K562 (cell line): Measurements from ENCODE around the gene YBX2. TPM values are rescaled to one million over a fixed set of nuclear protein-coding genes. Genes with fewer than 3 reads are reported as not detected.

Source experiments
- ATAC-seq: fragments of 200-7000 bp; cut with Tn5 transposase; 3 replicates; pipeline ENCODE4 v1.9.1; 2020; ENCODE audit warnings: moderate library complexity
- BruUV-seq: library from RNA; stranded (reverse); fragments of 400-500 nt; replicated peaks from 2 replicates; lab custom pipeline; 2021; lab: Mats Ljungman, UMichigan
- CTCF ChIA-PET: fragments of 300-600 bp; formaldehyde crosslinking; extraction: SDS; loops from one replicate; lab custom pipeline; 2021; ENCODE audit warnings: low intra/inter-chr PET ratio; lab: Yijun Ruan, JAX
- POLR2A ChIA-PET: fragments of 300-600, 350-650 bp; sonication (Branson Sonifier 250); formaldehyde crosslinking; extraction: SDS; loops from one replicate; lab custom pipeline; 2021; ENCODE audit warnings: antibody characterized with exemption, inconsistent platforms; lab: Yijun Ruan, JAX
- DNase-seq, 4 experiments: peaks; one replicate each; pipeline versions ENCODE4 v3.0.0 to v3.0.0-alpha.2; 2011 to 2018; ENCODE audit warnings: low spot score in 3 of 4, mixed read lengths in 3 of 4; ENCODE audit errors: extremely low read depth in 1 of 4
- FAIRE-seq: peaks from 2 replicates; lab custom pipeline; 2011; peaks lifted over from hg19 to GRCh38; lab: Jason Lieb, UNC
- H2AFZ ChIP-seq: 2 replicates; pipeline ENCODE4 v1.6.0; 2011; ENCODE audit warnings: low read depth, low read length, control low read depth, inconsistent platforms
- H3K27ac ChIP-seq: fragments of 200-600 bp; 3 replicates; pipeline ENCODE4 v1.8.0; 2011; ENCODE audit warnings: low read depth, mild to moderate bottlenecking, control low read depth, inconsistent platforms, low read length, moderate library complexity, mixed read lengths; ENCODE audit errors: extremely low read depth
- H3K27me3 ChIP-seq, 2 experiments: fragments of 300-600 bp in 1 of 2; 2 replicates in 1 of 2; 3 replicates in 1 of 2; pipeline versions ENCODE4 v1.6.0 to v1.8.0; 2011; ENCODE audit warnings: inconsistent platforms in 2 of 2, low read length in 2 of 2, mild to moderate bottlenecking in 1 of 2, mixed read lengths in 1 of 2, moderate library complexity in 1 of 2; ENCODE audit not compliant: control insufficient read depth in 2 of 2, insufficient read depth in 2 of 2
- H3K36me3 ChIP-seq: fragments of 300-600 bp; 3 replicates; pipeline ENCODE4 v1.8.0; 2011; ENCODE audit warnings: mild to moderate bottlenecking, low read length, inconsistent platforms; ENCODE audit not compliant: control insufficient read depth, insufficient read depth
- H3K4me1 ChIP-seq, 2 experiments: fragments of 200-600 bp in 1 of 2; replicated peaks in 1 of 2; 2 replicates in 1 of 2; 3 replicates in 1 of 2; pipeline versions ENCODE4 v1.5.1 to v1.8.0; 2011; ENCODE audit warnings: inconsistent platforms in 2 of 2, low read length in 2 of 2, mild to moderate bottlenecking in 1 of 2, mixed read lengths in 1 of 2, moderate library complexity in 1 of 2; ENCODE audit not compliant: control insufficient read depth in 2 of 2, insufficient read depth in 2 of 2
- H3K4me2 ChIP-seq: 2 replicates; pipeline ENCODE4 v1.6.1; 2011; ENCODE audit warnings: low read length, control low read depth, inconsistent platforms, mixed read lengths; ENCODE audit not compliant: insufficient read depth
- H3K4me3 ChIP-seq: fragments of 200-600 bp; sonication (generic), shearing (Covaris generic); 2 replicates; pipeline ENCODE4 v1.5.1; 2016; ENCODE audit warnings: control low read depth, inconsistent platforms
- H3K79me2 ChIP-seq: fragments of 200-600 bp; 3 replicates; pipeline ENCODE4 v1.8.0; 2011; ENCODE audit warnings: low read length, inconsistent platforms; ENCODE audit not compliant: control insufficient read depth, insufficient read depth
- H3K9ac ChIP-seq, 2 experiments: 2 replicates each; pipeline versions ENCODE4 v1.6.0 to v1.6.1; 2011; ENCODE audit warnings: low read depth in 2 of 2, low read length in 2 of 2, control low read depth in 1 of 2, inconsistent platforms in 1 of 2, mild to moderate bottlenecking in 1 of 2, mixed read lengths in 1 of 2; ENCODE audit not compliant: insufficient read depth in 1 of 2
- H3K9me1 ChIP-seq: one replicate; pipeline ENCODE4 v1.6.0; 2011; ENCODE audit warnings: inconsistent platforms, mild to moderate bottlenecking, low read length, moderate library complexity; ENCODE audit not compliant: control insufficient read depth, insufficient read depth
- H3K9me3 ChIP-seq: replicated peaks from 2 replicates; pipeline ENCODE4 v1.5.1; 2011; ENCODE audit warnings: low read depth, low read length, inconsistent platforms; ENCODE audit not compliant: control insufficient read depth, insufficient read depth
- H4K20me1 ChIP-seq: replicated peaks from 2 replicates; pipeline ENCODE4 v1.6.1; 2011; ENCODE audit warnings: low read length, inconsistent platforms, mixed read lengths; ENCODE audit not compliant: control insufficient read depth, insufficient read depth
- NR2C1 ChIP-seq, 2 experiments: fragments of 450-650 bp; IDR thresholded peaks; 2 replicates each; pipeline ENCODE4 v1.6.1; 2017; ENCODE audit warnings: mild to moderate bottlenecking in 2 of 2, antibody characterized with exemption in 1 of 2, inconsistent platforms in 1 of 2, missing compliant biosample characterization in 1 of 2, missing genetic modification characterization in 1 of 2
- NR2C2 ChIP-seq, 2 experiments: fragments of 200-800 bp in 1 of 2; sonication (Bioruptor generic) in 1 of 2; sonication (generic) in 1 of 2; formaldehyde crosslinking in 1 of 2; IDR thresholded peaks; 2 replicates each; pipeline versions ENCODE4 v1.6.1 to v1.8.0; 2016 to 2022; ENCODE audit warnings: mild to moderate bottlenecking in 1 of 2, missing compliant biosample characterization in 1 of 2, missing genetic modification characterization in 1 of 2, missing genetic modification reagents in 1 of 2
- SMAD1 ChIP-seq: fragments of 150-350 bp; IDR thresholded peaks from 2 replicates; pipeline ENCODE4 v1.6.1; 2014; ENCODE audit warnings: low read length, low read depth; ENCODE audit not compliant: partially characterized antibody
- WGBS: fragments of 100-300 bp; shearing (Covaris generic); methylation state at CpG from one replicate; pipeline ENCODE4 v1.1.6; 2016; ENCODE audit warnings: low coverage, mixed read lengths; ENCODE audit not compliant: insufficient coverage; ENCODE audit errors: missing lambda C conversion rate; 5-methylcytosine and 5-hydroxymethylcytosine counted together
- in situ Hi-C: fragments of 300-500 bp; cut with MboI; formaldehyde crosslinking; loops from 4 replicates; pipeline ENCODE4 v1.15.0; 2018; ENCODE audit warnings: inconsistent platforms, mixed read lengths
- intact Hi-C: fragments of 100-400 bp; cut with micrococcal nuclease; formaldehyde crosslinking; loops from 2 replicates; pipeline ENCODE4 v1.14.2; 2022
- polyA plus RNA-seq, 8 experiments: library from polyadenylated mRNA; depleted of rRNA in 4 of 8; stranded (reverse) in 5 of 8; unstranded in 3 of 8; fragments of >200 nt; fragmentation: Nextera tagmentation in 2 of 8; fragmentation: Illumina TruSeq in 1 of 8; extraction: Ambion mirVana in 2 of 8; extraction: Trizol in 1 of 8; gene quantifications; 2 replicates each; pipeline versions ENCODE4 v1.2.1 to v1.2.3, GENCODE V29; 2011 to 2014; ENCODE audit warnings: inconsistent platforms in 1 of 8, missing spikeins in 1 of 8
- total RNA-seq, 7 experiments: library from RNA; depleted of rRNA in 6 of 7; stranded (reverse); fragments of >200 nt in 6 of 7; fragmentation: Illumina TruSeq in 2 of 7; extraction: Trizol in 2 of 7; gene quantifications; 2 replicates each; pipeline versions ENCODE4 v1.2.1 to v1.2.3, GENCODE V29; 2011 to 2021; ENCODE audit warnings: low replicate concordance in 1 of 7
- TF ChIP-seq, protein P1 (sequence below): fragments of 250-450 bp; sonication (Bioruptor Pico); IDR thresholded peaks from 2 replicates; pipeline ENCODE4 v1.5.0; 2021; ENCODE audit warnings: mild to moderate bottlenecking, moderate library complexity

The YBX2 gene
- total and polyA plus RNA-seq, 9 of the 15 experiments (the other 6 are each of a cell fraction or from before 2014, with no cell fraction given) = 0.03 to 0.59 (median 0.27) TPM; not detected in 6

DNA sequence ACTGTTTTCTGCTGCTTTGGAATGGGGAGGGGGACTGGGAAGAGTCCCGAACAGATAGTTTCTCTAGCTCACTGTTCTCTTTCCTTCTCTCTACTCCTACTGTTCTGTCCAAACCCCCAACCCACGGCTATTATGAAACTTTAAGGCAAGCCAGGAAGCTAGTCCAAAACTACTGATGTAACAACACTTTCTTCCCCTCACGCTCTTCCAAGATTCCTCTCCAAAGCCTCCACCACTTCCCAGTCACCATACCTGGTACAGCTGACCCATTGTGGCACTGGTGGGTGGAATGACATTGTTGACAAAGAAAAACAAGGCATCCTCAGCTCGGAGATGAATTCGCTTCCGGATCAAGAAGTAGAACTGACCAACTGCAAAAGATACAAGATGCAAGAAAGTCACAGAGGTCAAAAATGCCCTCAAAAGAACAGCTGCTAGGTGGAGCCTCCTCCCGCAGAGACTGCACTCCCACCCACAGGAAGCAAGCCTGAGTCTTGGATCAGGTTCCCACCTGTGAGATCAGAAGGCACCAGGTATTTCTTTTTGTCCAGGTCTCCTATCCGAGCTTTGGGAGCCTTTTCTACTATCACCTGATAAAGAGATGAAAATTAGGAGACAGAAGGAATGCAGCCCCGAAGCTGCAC, 53.2 kb downstream of the YBX2 start:
- WGBS = 15% methylated on average over 8 of the region's 9 CpGs
- ATAC-seq = no peak
- FAIRE-seq = peak; percentile 75
- H3K9me1 ChIP-seq = no peaks in the 10 kb centered on the region
- no peak for DNase-seq
- H3K4me1 ChIP-seq = peaks cover 27 to 31% of the 10 kb centered on the region in 2 experiments; a peak in 4 of 5 replicates
- H4K20me1 ChIP-seq = peaks cover 5% of the 10 kb centered on the region; the same call in 1 of the 2 replicates
- peaks cover 56% of the 10 kb centered on the region for H3K79me2 ChIP-seq
- CTCF ChIA-PET = no interaction called here
- in situ Hi-C loops = no loop called here
- POLR2A ChIA-PET = interaction anchor here (0.6 to 3.6 kb wide), 7 partner anchors 7 to 88 kb away, joined by 3 to 16 read pairs (median 9); partner anchors contain the start of genes ACADVL, CTDNEP1, DLG4 and DVL2
- H3K27me3 ChIP-seq = no peaks in the 10 kb centered on the region
- H3K9ac ChIP-seq = peak overlapping the region; percentile 80 to 97; a peak in 3 of 4 replicates
- H3K4me3 ChIP-seq = peak overlapping the region; percentile 68
- no peak overlapping the region for H2AFZ ChIP-seq
- H3K36me3 ChIP-seq = peaks cover 52% of the 10 kb centered on the region
- TF ChIP-seq NR2C2 (CRISPR knock-in tag; IDR thresholded peaks at IDR 0.05) (no peak), NR2C2 (tag; IDR thresholded peaks at IDR 0.05) (peak; percentile 54), SMAD1 (no peak), NR2C1 (IDR thresholded peaks at IDR 0.05) (peak; percentile 49; the same call in 1 of the 2 replicates), NR2C1 (tag; IDR thresholded peaks at IDR 0.05) (peak; percentile 46; the same call in 1 of the 2 replicates)
- TF ChIP-seq, protein P1, sequence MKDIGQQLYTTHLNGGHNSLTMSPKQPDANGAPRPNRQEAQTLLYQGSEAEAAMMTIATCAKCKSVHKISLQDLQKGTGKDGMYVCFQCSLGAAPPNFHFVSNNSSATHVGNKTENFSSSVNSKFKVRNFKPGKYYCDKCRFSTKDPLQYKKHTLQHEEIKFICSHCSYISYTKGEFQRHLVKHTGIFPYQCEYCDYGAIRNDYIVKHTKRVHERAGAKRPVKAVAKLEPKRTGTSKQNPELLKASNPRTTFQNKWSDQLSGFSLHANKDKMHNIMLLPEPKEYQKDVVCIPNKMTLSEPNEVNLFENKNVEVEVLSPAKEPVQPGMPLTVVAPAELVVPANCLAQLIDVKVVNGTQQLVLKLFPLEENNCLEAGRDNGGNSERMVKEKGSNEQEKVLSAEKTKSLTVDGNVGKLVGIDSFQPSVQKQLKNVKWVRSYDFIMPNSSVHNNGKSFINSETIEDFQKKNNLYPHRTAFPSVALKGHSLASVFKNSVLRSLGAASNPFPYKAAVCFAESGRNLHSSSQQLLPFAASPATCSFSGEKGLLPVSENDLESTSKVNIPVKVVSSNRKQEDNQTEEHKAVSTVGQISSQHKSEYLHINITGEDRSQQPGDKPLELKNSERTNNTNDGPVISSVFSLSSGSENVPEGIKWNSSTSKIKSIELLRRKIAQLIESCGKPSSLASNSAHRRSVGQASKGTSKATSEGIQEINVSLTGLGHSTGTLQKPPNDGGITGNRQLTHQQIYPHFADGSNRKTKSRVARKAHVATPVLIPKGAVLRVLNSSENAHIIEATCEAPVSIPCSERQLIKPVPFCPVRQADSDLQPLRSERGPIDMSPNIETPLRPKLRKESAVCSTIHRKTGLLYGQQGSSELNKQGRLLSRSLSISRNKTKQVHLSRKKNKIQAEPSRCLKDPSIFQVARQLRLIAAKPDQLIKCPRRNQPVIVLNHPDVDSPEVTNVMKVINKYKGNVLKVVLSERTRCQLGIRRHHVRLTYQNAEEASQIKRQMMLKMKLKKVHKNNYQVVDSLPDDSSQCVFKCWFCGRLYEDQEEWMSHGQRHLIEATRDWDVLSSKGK (CRISPR knock-in tag) = no peak
- TF ChIP-seq, all 486 proteins: peak for 2
- H3K27ac ChIP-seq = peak overlapping the region; percentile 98
- intact Hi-C loops = no loop called here
- no peaks in the 10 kb centered on the region for H3K9me3 ChIP-seq
- BruUV-seq = no TSS peak
- H3K4me2 ChIP-seq = peak overlapping the region; percentile 88
